H1 (cell line): ENCODE measurements around the gene NEGR1. TPM values are rescaled to one million over a fixed set of nuclear protein-coding genes. Genes with fewer than 3 reads are reported as not detected.

Experiments
- CTCF ChIA-PET: fragments of 300-600 bp; sonication (Branson Sonifier 250); formaldehyde crosslinking; loops from one replicate; lab custom pipeline; 2021; ENCODE audit not compliant: partially characterized antibody; lab: Charles Lee
- POLR2A ChIA-PET: fragments of 300-600 bp; sonication (Branson Sonifier 250); formaldehyde crosslinking; loops from one replicate; lab custom pipeline; 2021; ENCODE audit warnings: inconsistent platforms; ENCODE audit not compliant: partially characterized antibody; lab: Charles Lee
- DNase-seq, 2 experiments: peaks; one replicate each; pipeline versions ENCODE4 v3.0.0 to v3.0.0-alpha.2; 2010 to 2022; ENCODE audit warnings: low spot score in 2 of 2, low read depth in 1 of 2, mixed read lengths in 1 of 2
- FAIRE-seq: peaks from 2 replicates; lab custom pipeline; 2011; peaks lifted over from hg19 to GRCh38; lab: Jason Lieb, UNC
- H2AFZ ChIP-seq: 2 replicates; pipeline ENCODE4 v1.8.1; 2012; ENCODE audit warnings: low read length, inconsistent platforms
- H2AK5ac ChIP-seq: 2 replicates; pipeline ENCODE4 v1.6.1; 2013; ENCODE audit warnings: low read depth, low read length
- H2BK120ac ChIP-seq: replicated peaks from 2 replicates; pipeline ENCODE3; 2013; ENCODE audit warnings: low read depth, low read length, inconsistent platforms
- H2BK12ac ChIP-seq: 2 replicates; pipeline ENCODE4 v1.6.1; 2013; ENCODE audit warnings: low read depth, low read length
- H2BK15ac ChIP-seq: 2 replicates; pipeline ENCODE4 v1.6.1; 2013; ENCODE audit warnings: low read length
- H2BK20ac ChIP-seq: 2 replicates; pipeline ENCODE4 v1.6.1; 2013; ENCODE audit warnings: low read length
- H2BK5ac ChIP-seq: 2 replicates; pipeline ENCODE4 v1.6.1; 2013; ENCODE audit warnings: low read depth, low read length
- H3K14ac ChIP-seq: 2 replicates; pipeline ENCODE4 v1.6.1; 2013; ENCODE audit warnings: inconsistent platforms; ENCODE audit not compliant: insufficient read length
- H3K18ac ChIP-seq: 2 replicates; pipeline ENCODE4 v1.6.1; 2013; ENCODE audit warnings: low read length; ENCODE audit errors: extremely low read depth
- H3K23ac ChIP-seq: 2 replicates; pipeline ENCODE4 v1.6.1; 2013; ENCODE audit warnings: inconsistent platforms; ENCODE audit not compliant: insufficient read length
- H3K23me2 ChIP-seq: 2 replicates; pipeline ENCODE4 v1.6.1; 2013; ENCODE audit warnings: low read depth, low read length
- H3K27ac ChIP-seq: 2 replicates; pipeline ENCODE4 v1.6.1; 2011; ENCODE audit warnings: low read depth, low read length, inconsistent platforms
- H3K27me3 ChIP-seq, 4 experiments: replicated peaks in 1 of 4; 1 replicate in 1 of 4; 2 replicates in 3 of 4; pipeline versions ENCODE4 v1.6.1 to v1.8.1; 2011 to 2013; ENCODE audit warnings: low read length in 3 of 4, mild to moderate bottlenecking in 3 of 4, inconsistent platforms in 2 of 4, mixed read lengths in 2 of 4, moderate library complexity in 1 of 4; ENCODE audit not compliant: control insufficient read depth in 3 of 4, insufficient read depth in 3 of 4; ENCODE audit errors: extremely low read depth in 1 of 4
- H3K36me3 ChIP-seq, 4 experiments: 2 replicates each; pipeline versions ENCODE4 v1.6.1 to v1.8.1; 2011 to 2013; ENCODE audit warnings: mild to moderate bottlenecking in 4 of 4, low read length in 3 of 4, moderate library complexity in 2 of 4, control low read depth in 1 of 4, inconsistent platforms in 1 of 4; ENCODE audit not compliant: insufficient read depth in 4 of 4, control insufficient read depth in 2 of 4
- H3K4ac ChIP-seq: replicated peaks from 2 replicates; pipeline ENCODE3; 2013; ENCODE audit warnings: low read length, low read depth, mixed read lengths, inconsistent platforms; ENCODE audit not compliant: insufficient read length
- H3K4me1 ChIP-seq, 4 experiments: replicated peaks in 1 of 4; 1 replicate in 1 of 4; 2 replicates in 3 of 4; pipeline versions ENCODE4 v1.6.1 to v1.8.1; 2011 to 2013; ENCODE audit warnings: low read length in 3 of 4, inconsistent platforms in 2 of 4, mixed read lengths in 1 of 4; ENCODE audit not compliant: insufficient read depth in 4 of 4, control insufficient read depth in 3 of 4
- H3K4me2 ChIP-seq, 2 experiments: 2 replicates each; pipeline versions ENCODE4 v1.6.1 to v1.8.1; 2011 to 2013; ENCODE audit warnings: low read depth in 2 of 2, low read length in 2 of 2, control low read depth in 1 of 2, inconsistent platforms in 1 of 2, mild to moderate bottlenecking in 1 of 2; ENCODE audit not compliant: insufficient read depth in 1 of 2
- H3K4me3 ChIP-seq, 4 experiments: fragments of 200-600, 300-600 bp in 1 of 4; sonication (generic), shearing (Covaris generic), sonication (Bioruptor Twin) in 1 of 4; 2 replicates each; pipeline versions ENCODE4 v1.5.1 to v1.8.1; 2011 to 2016; ENCODE audit warnings: low read length in 4 of 4, low read depth in 3 of 4, control low read depth in 2 of 4, inconsistent platforms in 2 of 4, mild to moderate bottlenecking in 2 of 4, mixed read lengths in 1 of 4, moderate library complexity in 1 of 4; ENCODE audit not compliant: insufficient read depth in 2 of 4; ENCODE audit errors: extremely low read depth in 1 of 4
- H3K56ac ChIP-seq: replicated peaks from 2 replicates; pipeline ENCODE3; 2013; ENCODE audit warnings: low read depth, mild to moderate bottlenecking, mixed read lengths, low read length, inconsistent platforms; ENCODE audit not compliant: insufficient read length
- H3K79me1 ChIP-seq: 2 replicates; pipeline ENCODE4 v1.6.1; 2013; ENCODE audit warnings: low read depth, low read length, control low read depth
- H3K79me2 ChIP-seq, 2 experiments: 2 replicates each; pipeline versions ENCODE4 v1.6.1 to v1.8.1; 2012 to 2013; ENCODE audit warnings: low read length in 2 of 2, mild to moderate bottlenecking in 2 of 2, inconsistent platforms in 1 of 2; ENCODE audit not compliant: insufficient read depth in 2 of 2, control insufficient read depth in 1 of 2
- H3K9ac ChIP-seq, 4 experiments: replicated peaks in 1 of 4; 1 replicate in 1 of 4; 2 replicates in 3 of 4; pipeline versions ENCODE4 v1.6.1 to v1.8.1; 2011 to 2013; ENCODE audit warnings: low read depth in 3 of 4, low read length in 3 of 4, control low read depth in 2 of 4, mild to moderate bottlenecking in 2 of 4, moderate library complexity in 2 of 4, inconsistent platforms in 1 of 4; ENCODE audit errors: extremely low read depth in 1 of 4
- H3K9me3 ChIP-seq, 2 experiments: 2 replicates each; pipeline versions ENCODE4 v1.6.1 to v1.8.1; 2012 to 2013; ENCODE audit warnings: mild to moderate bottlenecking in 2 of 2, moderate library complexity in 2 of 2, control low read depth in 1 of 2, inconsistent platforms in 1 of 2, low read depth in 1 of 2, low read length in 1 of 2, mixed read lengths in 1 of 2; ENCODE audit not compliant: insufficient read depth in 2 of 2
- H4K20me1 ChIP-seq, 2 experiments: replicated peaks in 1 of 2; 2 replicates each; pipeline versions ENCODE3 to v1.8.1; 2011 to 2013; ENCODE audit warnings: inconsistent platforms in 2 of 2, low read length in 2 of 2, mild to moderate bottlenecking in 1 of 2; ENCODE audit not compliant: insufficient read depth in 2 of 2, control insufficient read depth in 1 of 2
- H4K5ac ChIP-seq: 2 replicates; pipeline ENCODE4 v1.6.1; 2013; ENCODE audit warnings: low read length, low read depth, mixed read lengths, inconsistent platforms; ENCODE audit not compliant: insufficient read length
- H4K8ac ChIP-seq: 2 replicates; pipeline ENCODE4 v1.8.0; 2013; ENCODE audit warnings: mild to moderate bottlenecking, moderate library complexity, low read length, inconsistent platforms; ENCODE audit not compliant: insufficient read depth; ENCODE audit errors: extremely low read depth
- H4K91ac ChIP-seq: replicated peaks from 2 replicates; pipeline ENCODE3; 2013; ENCODE audit warnings: low read length, mixed read lengths, inconsistent platforms; ENCODE audit not compliant: insufficient read length
- RXRA ChIP-seq: IDR thresholded peaks from 2 replicates; pipeline ENCODE4 v1.6.1; 2011; ENCODE audit warnings: low read depth, mild to moderate bottlenecking, low read length, moderate library complexity; ENCODE audit not compliant: insufficient read depth
- WGBS, 2 experiments: shearing (Covaris generic) in 1 of 2; methylation state at CpG; one replicate each; pipeline versions ENCODE4 v1.1.6 to v1.1.7; 2013 to 2015; ENCODE audit warnings: low lambda C conversion rate in 2 of 2, mixed read lengths in 2 of 2, inconsistent platforms in 1 of 2, low coverage in 1 of 2, missing lambda C conversion rate in 1 of 2; ENCODE audit not compliant: insufficient replicate concordance in 2 of 2, insufficient coverage in 1 of 2, insufficient read length in 1 of 2; ENCODE audit errors: extremely low coverage in 1 of 2, missing lambda C conversion rate in 1 of 2; 5-methylcytosine and 5-hydroxymethylcytosine counted together
- polyA plus RNA-seq, 7 experiments: library from polyadenylated mRNA; depleted of rRNA in 3 of 7; stranded (reverse) in 5 of 7; unstranded in 2 of 7; fragments of >200 nt in 5 of 7; fragments of 200-250 nt in 2 of 7; gene quantifications; 1 replicate in 5 of 7; 2 replicates in 1 of 7; 4 replicates in 1 of 7; pipeline versions ENCODE4 v1.2.1 to v1.2.3, GENCODE V29; 2011 to 2013; ENCODE audit warnings: missing spikeins in 2 of 7, mixed read lengths in 2 of 7
- total RNA-seq: library from RNA; stranded (reverse); fragmentation: NEBNext Ultra II Directional; extraction: Animal tissue kit (Norgen Biotek cat#: 25700); gene quantifications from 2 replicates; pipeline ENCODE4 v1.2.1, GENCODE V29; 2021

NEGR1 gene
- total and polyA plus RNA-seq, 2 of the 8 experiments (the other 6 are each of a cell fraction or from before 2014, with no cell fraction given), result 0.71 to 1.3 TPM

- Histone ChIP-seq H2BK120ac (no peak overlapping the region), H4K20me1 (no peaks in the 10 kb centered on the region), H3K4me3 (no peak overlapping the region), H3K79me1 (no peaks in the 10 kb centered on the region), H2AFZ (no peak overlapping the region), H3K36me3 (no peaks in the 10 kb centered on the region), H4K5ac (no peak overlapping the region), H3K27ac (no peak overlapping the region), H3K23ac (no peak overlapping the region), H3K27me3 (no peaks in the 10 kb centered on the region), H3K56ac (no peak overlapping the region), H3K4me1 (0 out of 7 replicates have a peak, but pooled peaks cover 0 to 3% (median 0%) of the 10 kb centered on the region in 4 experiments), H2BK15ac (no peak overlapping the region), H3K9ac (no peak overlapping the region), H3K23me2 (no peaks in the 10 kb centered on the region), H3K4ac (no peak overlapping the region), H3K14ac (no peak overlapping the region), H3K9me3 (no peaks in the 10 kb centered on the region), H2AK5ac (no peak overlapping the region), H4K8ac (no peak overlapping the region), H3K18ac (no peak overlapping the region), H2BK12ac (no peak overlapping the region), H3K4me2 (no peak overlapping the region), H3K79me2 (no peaks in the 10 kb centered on the region), H4K91ac (no peak overlapping the region), H2BK5ac (no peak overlapping the region), H2BK20ac (no peak overlapping the region)
- POLR2A ChIA-PET, result no interaction called here
- 94% methylated on average over 6 of the region's 6 CpGs; no CpG with 5 or more reads in 1 of the 2 experiments for WGBS, 2 experiments
- DNase-seq, result no peak
- CTCF ChIA-PET, result interaction anchor here (0.9 kb wide), 1 partner anchor 416 kb away, joined by 3 read pairs; no protein-coding TSS in a partner anchor
- FAIRE-seq, result no peak
- no peak for TF ChIP-seq RXRA
Measured at GRCh38 chr1:72009173-72010093, 272.9 kb downstream of the NEGR1 start.
